Measurements from ENCODE around the gene MYO16.

DNA sequence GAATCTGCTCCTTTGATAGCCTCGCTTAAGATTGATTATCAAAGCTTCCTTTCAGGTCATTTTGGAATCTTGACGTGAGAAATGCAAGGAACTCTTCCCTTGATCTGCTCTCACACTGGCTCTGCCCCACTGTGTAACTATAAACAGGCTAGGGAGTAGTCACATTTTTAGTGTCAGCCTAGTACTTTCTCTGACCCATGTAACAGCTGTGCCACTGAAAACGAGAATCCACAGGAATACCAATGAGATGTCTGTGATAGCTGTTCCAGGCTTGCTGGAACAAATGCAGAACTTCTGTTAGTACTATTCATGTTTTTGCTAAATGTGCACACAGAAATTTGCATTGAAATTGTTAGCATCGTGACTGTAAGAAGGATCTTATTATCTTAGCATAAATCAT, 221.3 kb downstream of the MYO16 start:
- TF ChIP-seq, protein P1, sequence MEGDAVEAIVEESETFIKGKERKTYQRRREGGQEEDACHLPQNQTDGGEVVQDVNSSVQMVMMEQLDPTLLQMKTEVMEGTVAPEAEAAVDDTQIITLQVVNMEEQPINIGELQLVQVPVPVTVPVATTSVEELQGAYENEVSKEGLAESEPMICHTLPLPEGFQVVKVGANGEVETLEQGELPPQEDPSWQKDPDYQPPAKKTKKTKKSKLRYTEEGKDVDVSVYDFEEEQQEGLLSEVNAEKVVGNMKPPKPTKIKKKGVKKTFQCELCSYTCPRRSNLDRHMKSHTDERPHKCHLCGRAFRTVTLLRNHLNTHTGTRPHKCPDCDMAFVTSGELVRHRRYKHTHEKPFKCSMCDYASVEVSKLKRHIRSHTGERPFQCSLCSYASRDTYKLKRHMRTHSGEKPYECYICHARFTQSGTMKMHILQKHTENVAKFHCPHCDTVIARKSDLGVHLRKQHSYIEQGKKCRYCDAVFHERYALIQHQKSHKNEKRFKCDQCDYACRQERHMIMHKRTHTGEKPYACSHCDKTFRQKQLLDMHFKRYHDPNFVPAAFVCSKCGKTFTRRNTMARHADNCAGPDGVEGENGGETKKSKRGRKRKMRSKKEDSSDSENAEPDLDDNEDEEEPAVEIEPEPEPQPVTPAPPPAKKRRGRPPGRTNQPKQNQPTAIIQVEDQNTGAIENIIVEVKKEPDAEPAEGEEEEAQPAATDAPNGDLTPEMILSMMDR (conservative IDR thresholded peaks at IDR 0.05), result no peak
- TF ChIP-seq ZFX (IDR thresholded peaks at IDR 0.05), result no peak

All from C4-2B (cell line).